Measurements from ENCODE around the gene ORM1. TPM values are rescaled to one million over a fixed set of nuclear protein-coding genes. Genes with fewer than 3 reads are reported as not detected.

Gene ORM1
- total RNA-seq, 1 experiment from 2014 or later = not detected

GRCh38 chr9:114304416-114305188, 18.3 kb upstream of the ORM1 start:
- no peak for DNase-seq (ENCODE audit: low read depth)

GRCh38 chr9:114307899-114308267, 15.0 kb upstream of the ORM1 start:
- no peak for DNase-seq (ENCODE audit: low read depth)

GRCh38 chr9:114308361-114308950, 14.4 kb upstream of the ORM1 start:
- DNase-seq (ENCODE audit: low read depth) = no peak

GRCh38 chr9:114309096-114309495, 13.8 kb upstream of the ORM1 start:
- DNase-seq (ENCODE audit: low read depth) = no peak

GRCh38 chr9:114310471-114311450, 12.1 kb upstream of the ORM1 start:
- DNase-seq (ENCODE audit: low read depth) = no peak

GRCh38 chr9:114311571-114312512, 11.1 kb upstream of the ORM1 start:
- DNase-seq (ENCODE audit: low read depth) = no peak

- DNase-seq (ENCODE audit: low read depth) = no peak
Measured at GRCh38 chr9:114312513-114312875, 10.4 kb upstream of the ORM1 start.

- DNase-seq (ENCODE audit: low read depth) = no peak
Measured at GRCh38 chr9:114313186-114313585, 9.7 kb upstream of the ORM1 start.

- DNase-seq (ENCODE audit: low read depth) = no peak
Measured at GRCh38 chr9:114314256-114314867, 8.5 kb upstream of the ORM1 start.

GRCh38 chr9:114314881-114315722, 7.8 kb upstream of the ORM1 start:
- DNase-seq (ENCODE audit: low read depth) = no peak

GRCh38 chr9:114315723-114316363, 7.1 kb upstream of the ORM1 start:
- DNase-seq (ENCODE audit: low read depth) = no peak

- DNase-seq (ENCODE audit: low read depth) = no peak
Measured at GRCh38 chr9:114316605-114317230, 6.2 kb upstream of the ORM1 start.

- DNase-seq (ENCODE audit: low read depth) = no peak
Measured at GRCh38 chr9:114317665-114318357, 5.1 kb upstream of the ORM1 start.

- DNase-seq (ENCODE audit: low read depth) = no peak
Measured at GRCh38 chr9:114318416-114318815, 4.5 kb upstream of the ORM1 start.

- DNase-seq (ENCODE audit: low read depth) = no peak
Measured at GRCh38 chr9:114319147-114319546, 3.8 kb upstream of the ORM1 start.

- DNase-seq (ENCODE audit: low read depth) = peak; percentile 95
Measured at GRCh38 chr9:114320710-114321109, 2.2 kb upstream of the ORM1 start.

- peak; percentile 56 for DNase-seq (ENCODE audit: low read depth)
Measured at GRCh38 chr9:114321759-114322158, 1.1 kb upstream of the ORM1 start.

All from HT1080 (cell line).